ENCODE measurements around the gene DGKB.

DGKB gene

DNA sequence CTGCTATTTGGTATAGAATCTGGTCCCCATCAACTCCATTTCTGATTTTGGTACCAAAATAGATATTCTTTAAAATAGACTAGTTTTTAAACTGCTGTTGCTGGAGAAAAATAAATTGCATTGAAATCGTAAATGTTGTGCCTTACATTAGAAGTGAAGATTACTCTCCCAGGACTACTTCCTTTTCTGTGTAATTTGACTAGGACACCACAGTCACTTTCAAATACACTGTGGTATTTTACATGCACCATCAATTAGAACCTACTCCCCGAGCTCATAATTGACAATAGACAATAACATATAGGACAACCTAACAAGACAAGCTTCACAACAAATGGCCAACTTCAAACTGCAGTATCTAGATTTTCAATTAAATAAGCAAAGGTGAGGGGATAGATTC lies 211.5 kb downstream of the DGKB start:
- in situ Hi-C loops (cut with MboI; ENCODE audit: low sequenced_read_pairs): loop anchor here (25.0 kb wide), 1 partner anchor 1404 kb away; no protein-coding TSS in a partner anchor

DNA sequence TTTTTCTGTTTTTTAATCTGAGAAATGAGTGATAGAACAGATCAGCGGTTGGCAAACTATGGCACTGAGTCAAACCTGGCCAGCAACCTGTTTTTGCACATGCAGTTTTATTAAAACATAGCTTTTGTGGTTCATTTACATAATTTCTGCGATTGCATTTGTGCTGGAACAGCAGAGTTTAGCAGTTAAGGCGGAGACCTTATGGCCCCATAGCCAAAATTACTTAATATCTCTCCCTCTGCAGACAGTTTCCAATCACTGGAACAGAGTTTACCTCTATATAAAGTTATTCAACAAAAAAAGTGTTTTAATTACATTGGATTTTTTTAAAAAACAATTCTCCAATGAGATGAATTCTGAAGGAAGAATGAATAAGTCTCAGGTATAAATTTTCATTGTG lies 212.1 kb downstream of the DGKB start:
- in situ Hi-C loops (cut with MboI; ENCODE audit: low sequenced_read_pairs): loop anchor here (25.0 kb wide), 1 partner anchor 1403 kb away; no protein-coding TSS in a partner anchor

DNA sequence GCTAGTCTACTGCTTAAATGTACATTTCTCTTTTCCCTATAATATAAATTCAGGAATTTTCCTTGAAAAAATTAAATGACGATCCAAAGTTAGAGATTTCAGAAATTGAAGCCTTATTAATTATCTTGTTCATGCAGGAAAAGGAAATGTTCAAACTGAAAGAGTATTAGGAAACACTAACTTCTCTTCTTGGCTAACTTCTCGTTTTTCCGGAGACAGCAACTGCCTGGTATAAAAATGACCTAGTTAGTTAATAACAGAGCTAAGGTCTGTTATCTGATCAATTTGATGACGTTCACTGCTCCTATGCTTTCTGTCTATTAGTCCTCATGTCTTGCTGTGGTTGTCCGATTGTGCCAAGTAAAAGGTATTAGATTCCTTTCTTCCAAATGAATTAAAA lies 212.5 kb downstream of the DGKB start:
- in situ Hi-C loops (cut with MboI; ENCODE audit: low sequenced_read_pairs): loop anchor here (25.0 kb wide), 1 partner anchor 1403 kb away; no protein-coding TSS in a partner anchor

DNA sequence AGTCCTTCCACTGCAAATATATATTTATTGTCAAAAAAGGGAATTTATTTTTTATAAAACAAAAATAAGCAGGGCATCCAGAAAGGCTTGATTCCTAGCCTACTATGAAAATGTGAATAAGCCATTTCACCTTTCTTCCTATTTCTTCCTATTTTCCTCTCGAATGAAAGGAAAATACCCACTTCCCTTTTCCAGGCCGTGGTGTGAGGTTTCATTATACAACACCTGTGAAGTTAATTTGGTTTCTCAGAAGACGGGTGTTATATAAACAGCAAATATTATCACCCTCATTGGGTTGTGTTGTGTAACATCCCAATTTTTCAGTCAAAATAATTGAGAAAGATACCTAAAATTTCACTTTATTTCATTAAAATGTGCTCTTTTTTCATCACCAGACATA lies 214.3 kb downstream of the DGKB start:
- in situ Hi-C loops (cut with MboI; ENCODE audit: low sequenced_read_pairs): loop anchor here (25.0 kb wide), 1 partner anchor 1401 kb away; no protein-coding TSS in a partner anchor

DNA sequence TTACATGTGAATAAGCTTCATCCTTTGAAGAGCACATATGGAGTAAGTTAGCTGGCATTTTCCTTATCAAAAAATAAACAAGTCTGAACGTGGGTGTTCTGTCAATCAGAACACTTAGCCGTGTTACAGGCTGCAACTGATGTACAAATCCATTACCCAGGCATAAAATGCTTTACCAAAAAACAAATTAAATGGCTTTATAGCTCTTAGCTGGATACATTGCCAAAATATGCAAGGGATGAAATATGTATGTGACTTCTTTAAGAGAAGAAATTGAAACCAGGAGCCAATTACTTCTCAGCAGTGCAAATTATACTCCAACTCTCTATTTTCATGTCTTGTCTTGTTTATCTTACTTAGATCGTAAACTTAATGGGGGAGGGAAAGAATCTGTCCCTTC lies 214.8 kb downstream of the DGKB start:
- in situ Hi-C loops (cut with MboI; ENCODE audit: low sequenced_read_pairs): loop anchor here (25.0 kb wide), 1 partner anchor 1400 kb away; no protein-coding TSS in a partner anchor

DNA sequence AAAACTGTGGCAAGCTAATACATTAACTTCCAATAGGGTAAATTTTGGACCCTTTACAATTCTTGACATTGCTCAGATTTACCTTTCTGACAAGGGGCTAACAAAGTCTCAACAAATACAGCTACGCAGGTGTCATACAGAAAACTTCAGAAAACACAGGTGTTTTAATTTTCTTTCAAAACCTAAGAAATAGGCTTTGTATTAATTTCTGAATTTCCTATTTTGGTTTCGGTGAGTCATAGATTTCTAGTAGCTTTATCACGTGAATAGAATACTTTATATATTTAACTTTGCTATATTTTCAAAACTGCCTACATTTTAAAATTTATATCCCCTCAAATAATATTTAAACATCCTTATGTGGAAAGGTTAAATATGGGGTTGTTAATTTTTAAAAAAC lies 215.3 kb downstream of the DGKB start:
- in situ Hi-C loops (cut with MboI; ENCODE audit: low sequenced_read_pairs): loop anchor here (25.0 kb wide), 1 partner anchor 1400 kb away; no protein-coding TSS in a partner anchor

DNA sequence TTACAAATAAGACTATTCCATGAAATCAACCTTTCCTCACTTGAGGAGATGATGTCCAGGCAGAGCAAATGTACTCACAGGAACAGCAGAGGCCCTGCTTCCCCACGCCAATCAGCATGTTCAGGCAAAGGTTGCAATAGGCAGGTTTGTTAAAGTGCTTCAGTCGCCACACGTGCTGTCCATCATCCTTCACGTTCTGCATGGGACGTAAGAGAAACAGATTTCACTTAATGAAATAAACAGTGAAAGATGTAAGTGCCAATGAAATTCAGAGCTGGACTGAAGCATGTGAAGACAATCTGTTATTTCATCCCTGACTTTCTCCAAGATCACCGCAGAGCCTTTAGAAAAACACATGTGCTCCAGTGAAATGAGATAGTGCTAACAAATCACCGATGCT lies 217.4 kb downstream of the DGKB start:
- in situ Hi-C loops (cut with MboI; ENCODE audit: low sequenced_read_pairs): loop anchor here (25.0 kb wide), 1 partner anchor 1398 kb away; no protein-coding TSS in a partner anchor

DNA sequence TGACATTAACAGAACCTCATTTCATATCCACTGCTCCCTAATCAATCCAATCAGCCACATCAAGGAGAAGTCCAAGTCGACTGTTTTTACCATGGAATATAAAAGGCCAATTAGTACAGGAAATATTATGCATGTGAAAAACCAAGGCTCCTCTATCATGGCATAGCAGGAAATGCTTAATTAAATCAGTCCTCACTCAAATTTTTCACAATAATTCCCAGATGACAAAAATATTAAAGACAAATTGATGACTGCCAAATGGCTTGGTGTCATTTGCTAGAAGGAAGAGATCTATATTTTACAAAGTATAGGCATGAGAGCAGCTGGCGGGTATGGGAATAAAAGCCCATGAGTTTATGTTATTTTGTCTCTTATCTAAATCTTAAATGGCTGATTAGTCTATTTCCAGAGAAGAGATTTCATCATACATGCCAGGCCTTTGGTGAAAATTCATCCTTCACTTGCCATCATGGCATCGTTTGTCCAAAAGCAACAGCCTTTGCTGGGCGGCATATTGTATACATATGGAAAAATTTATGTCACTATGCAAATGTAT lies 219.6 kb downstream of the DGKB start:
- in situ Hi-C loops (cut with MboI; ENCODE audit: low sequenced_read_pairs): loop anchor here (25.0 kb wide), 1 partner anchor 1396 kb away; no protein-coding TSS in a partner anchor

DNA sequence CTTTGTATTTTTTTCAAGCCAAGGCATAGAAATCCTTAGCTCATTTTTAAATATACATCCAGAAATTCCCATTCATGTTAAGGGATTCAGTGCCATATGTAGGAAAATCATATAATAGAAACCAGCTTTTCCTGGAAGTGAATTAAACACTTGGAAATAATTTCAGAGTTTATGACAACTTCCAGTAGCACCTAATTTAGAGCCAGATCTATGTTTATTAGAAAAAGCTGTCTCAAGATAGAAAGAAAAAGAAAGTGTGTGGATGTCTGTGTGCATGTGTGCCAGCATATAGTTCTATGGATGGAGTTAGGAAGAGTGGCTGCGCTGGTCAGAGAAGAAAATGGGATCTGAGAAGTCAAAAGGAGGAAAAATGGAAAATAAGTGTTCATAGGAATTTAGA lies 225.7 kb downstream of the DGKB start:
- in situ Hi-C loops (cut with MboI; ENCODE audit: low sequenced_read_pairs): loop anchor here (25.0 kb wide), 1 partner anchor 1390 kb away; no protein-coding TSS in a partner anchor

DNA sequence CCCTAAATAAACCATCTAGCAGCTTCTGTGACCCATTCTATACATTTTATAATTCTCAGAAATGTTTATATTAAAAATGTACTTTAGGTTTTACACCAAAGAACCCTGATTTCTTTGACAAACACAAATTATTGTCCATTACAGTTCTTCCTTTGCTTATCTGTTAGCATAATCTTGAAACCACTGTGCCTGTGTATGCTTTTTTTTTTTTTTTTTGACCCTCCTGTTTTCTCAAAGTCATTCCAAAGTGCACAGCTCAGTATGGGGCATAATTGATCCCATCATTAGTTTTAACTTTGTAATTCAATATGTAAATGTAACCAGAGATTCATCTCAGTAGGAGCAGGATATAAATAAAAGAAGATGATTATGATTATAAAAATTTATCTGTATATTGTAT lies 229.3 kb downstream of the DGKB start:
- in situ Hi-C loops (cut with MboI; ENCODE audit: low sequenced_read_pairs): no loop called here

DNA sequence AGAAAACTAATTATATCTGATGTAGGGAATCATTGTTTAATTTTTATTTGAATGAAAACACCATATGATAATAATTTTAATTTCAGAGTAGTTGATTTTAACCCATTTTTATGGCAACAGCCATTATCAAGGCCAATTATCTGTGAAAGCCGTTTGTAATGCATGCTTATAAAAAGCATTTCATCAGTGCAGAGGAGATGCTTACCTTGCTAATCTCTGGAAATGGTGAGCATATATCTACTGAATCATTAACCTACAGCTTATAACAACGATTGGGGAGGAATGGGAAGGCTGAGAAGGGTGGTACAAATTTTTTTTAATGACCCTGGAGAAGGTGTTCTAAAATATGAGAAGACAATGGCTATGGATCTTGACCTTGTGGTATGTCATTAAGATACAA lies 235.6 kb downstream of the DGKB start:
- in situ Hi-C loops (cut with MboI; ENCODE audit: low sequenced_read_pairs): no loop called here

DNA sequence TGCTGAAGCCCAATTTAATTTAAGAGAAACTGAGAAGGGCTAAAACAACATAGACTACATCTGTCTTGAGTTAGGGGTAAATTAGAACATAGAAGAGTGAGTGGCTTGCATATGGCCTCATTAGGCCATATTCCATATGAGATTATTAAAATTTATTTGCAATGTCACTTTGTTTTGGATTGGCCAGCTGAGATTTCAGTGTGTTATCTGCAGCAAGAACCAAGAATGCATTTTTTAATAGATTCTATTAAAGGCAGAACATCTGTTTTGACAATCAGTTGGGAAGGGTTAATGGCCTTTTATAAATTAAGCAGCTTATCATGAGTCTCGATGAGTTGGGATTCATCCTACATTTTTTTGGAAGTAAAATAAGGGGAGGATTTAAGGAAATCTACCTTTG lies 236.2 kb downstream of the DGKB start:
- in situ Hi-C loops (cut with MboI; ENCODE audit: low sequenced_read_pairs): no loop called here

DNA sequence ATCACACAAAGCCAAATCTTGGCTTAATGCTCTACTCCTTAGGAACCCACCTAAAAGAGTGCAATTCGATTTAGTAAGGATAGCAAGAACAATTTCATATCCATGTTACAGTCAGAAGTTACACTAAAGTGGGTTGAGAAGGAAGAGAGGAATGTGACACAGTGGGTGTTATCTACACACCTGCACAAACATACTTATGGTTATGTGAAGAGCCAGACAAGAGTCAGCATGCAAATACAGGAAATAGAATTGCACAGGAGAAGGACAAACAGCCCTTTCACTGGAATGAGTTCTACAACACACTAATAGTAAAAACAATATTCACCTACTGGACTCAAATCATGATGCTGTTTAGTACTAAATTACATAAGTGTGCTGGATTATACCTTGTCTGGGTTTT lies 262.8 kb downstream of the DGKB start:
- in situ Hi-C loops (cut with MboI; ENCODE audit: low sequenced_read_pairs): no loop called here

DNA sequence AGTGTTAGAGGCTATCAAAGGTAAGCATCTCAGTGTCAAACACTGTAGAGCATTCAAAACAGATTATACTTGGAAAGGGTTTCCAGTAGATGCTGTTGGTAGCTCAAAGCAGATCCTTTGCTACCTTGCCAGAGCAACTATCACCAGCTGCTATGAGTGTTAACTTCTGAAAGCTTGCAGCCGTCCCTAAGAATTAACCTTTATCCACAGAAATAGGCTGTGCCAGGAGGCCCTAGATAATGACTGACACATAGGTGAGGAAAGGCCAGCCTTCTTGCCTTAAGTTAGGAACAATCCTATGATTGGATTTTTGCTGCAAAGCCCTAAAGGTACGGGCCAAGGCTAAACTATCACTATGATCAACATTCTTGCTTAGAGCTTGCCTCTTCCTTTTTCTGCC lies 263.2 kb downstream of the DGKB start:
- in situ Hi-C loops (cut with MboI; ENCODE audit: low sequenced_read_pairs): no loop called here

DNA sequence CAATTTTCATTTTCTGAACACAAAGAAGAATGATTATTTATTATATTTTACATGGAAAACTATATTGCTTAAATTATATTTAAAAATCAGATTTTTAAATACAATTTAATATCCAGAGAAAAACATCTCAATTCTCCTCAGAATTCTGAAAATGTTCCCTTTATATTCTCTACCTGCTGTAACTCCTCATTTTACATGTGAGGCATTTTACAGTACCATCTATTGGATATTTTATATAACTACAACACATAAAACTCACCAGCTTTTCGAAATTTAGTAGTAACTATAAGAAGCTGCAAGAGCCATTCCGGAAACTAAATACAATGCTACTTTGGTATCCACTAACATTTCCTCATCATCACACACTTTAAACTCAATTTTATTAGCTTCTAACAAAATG lies 264.6 kb downstream of the DGKB start:
- in situ Hi-C loops (cut with MboI; ENCODE audit: low sequenced_read_pairs): no loop called here

DNA sequence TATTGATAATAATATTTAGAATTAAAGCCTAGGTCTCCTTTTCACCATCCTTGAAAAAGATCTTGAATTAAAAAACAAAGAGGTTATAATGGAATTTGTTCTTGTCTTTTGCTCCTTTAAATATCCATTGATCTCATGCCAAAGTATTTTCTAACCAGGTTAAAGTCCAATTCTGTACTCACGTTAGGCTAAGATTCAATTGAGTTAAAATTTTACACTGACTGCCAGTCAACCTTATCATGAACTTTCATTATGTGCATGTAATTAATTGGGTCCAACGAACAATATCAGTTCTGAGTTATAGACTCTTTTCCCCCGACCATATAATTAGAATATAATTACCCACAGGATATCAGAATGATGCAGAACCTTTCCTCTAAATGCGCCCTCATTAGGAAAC lies 266.6 kb downstream of the DGKB start:
- in situ Hi-C loops (cut with MboI; ENCODE audit: low sequenced_read_pairs): no loop called here

DNA sequence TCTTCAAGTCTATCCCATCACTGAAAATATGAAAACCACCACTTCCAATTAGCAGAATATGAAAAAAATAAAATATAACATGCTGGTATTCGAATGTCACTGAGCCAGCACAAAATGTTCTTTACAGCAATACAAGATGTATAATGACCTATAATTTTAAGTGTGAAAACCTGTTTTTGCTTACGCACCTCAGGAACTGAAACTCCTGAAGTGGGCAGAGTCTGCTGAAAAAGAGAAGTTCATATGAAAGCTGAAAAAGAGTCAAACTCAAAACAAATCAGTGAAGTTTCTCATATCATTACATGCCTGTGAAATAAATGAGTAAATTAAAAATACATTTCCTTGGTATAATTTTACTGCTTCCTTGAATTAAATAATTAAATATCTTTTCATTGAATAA lies 272.5 kb downstream of the DGKB start:
- in situ Hi-C loops (cut with MboI; ENCODE audit: low sequenced_read_pairs): no loop called here

DNA sequence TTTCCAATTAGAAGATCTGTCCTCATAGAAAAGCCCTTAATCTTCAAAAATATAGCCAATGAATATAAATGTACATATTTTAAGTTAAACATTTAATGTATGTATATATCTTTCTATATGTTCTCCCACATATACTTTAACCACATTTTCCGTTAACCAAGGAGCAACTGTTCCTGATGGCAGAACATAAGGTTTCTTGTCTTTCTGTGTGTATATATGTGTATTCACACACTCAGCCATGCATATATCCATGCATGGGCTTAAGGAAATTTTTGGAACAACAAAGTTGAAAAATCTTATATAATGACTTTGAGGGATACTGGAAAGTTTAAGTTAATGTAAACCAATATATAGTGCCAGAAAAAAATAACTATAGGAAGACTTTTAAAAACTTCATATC lies 274.0 kb downstream of the DGKB start:
- in situ Hi-C loops (cut with MboI; ENCODE audit: low sequenced_read_pairs): no loop called here

DNA sequence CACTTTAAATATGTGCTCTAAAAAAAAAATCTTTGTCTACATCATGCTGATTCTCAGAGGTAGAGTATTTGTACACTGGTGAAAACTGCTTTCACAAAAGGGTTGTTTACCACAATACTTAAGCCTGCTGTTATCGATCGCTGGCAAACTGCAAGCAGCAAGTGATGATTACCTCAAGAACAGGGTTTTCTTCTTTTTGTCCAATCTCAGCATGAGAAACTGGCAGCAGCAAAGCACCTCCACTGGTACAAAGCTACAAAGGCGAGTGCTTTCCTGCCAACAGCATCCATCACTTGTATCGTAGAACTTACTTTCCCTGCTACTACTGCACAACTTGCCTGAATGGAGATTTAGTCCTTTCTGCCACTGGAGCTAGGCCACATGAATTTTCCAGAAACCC lies 276.5 kb downstream of the DGKB start:
- in situ Hi-C loops (cut with MboI; ENCODE audit: low sequenced_read_pairs): no loop called here

DNA sequence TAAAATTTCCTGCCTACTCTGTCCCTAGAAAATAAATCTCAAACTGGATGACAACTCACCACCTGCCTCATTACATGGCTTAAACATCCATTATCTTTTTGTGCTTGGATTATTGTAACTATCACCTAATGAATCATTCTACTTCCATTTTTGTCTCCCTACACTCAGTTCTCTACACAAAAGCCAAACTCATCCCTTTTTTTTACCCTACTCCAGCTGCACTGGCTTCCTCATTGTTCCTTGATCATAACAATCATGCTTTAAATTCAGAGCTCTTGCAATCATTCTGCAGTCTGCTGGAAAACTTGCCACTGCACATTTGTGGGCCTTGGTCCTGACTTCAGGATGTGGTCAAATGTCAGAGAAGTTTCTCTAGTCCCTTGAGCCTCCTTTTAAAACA lies 280.0 kb downstream of the DGKB start:
- in situ Hi-C loops (cut with MboI; ENCODE audit: low sequenced_read_pairs): no loop called here

DNA sequence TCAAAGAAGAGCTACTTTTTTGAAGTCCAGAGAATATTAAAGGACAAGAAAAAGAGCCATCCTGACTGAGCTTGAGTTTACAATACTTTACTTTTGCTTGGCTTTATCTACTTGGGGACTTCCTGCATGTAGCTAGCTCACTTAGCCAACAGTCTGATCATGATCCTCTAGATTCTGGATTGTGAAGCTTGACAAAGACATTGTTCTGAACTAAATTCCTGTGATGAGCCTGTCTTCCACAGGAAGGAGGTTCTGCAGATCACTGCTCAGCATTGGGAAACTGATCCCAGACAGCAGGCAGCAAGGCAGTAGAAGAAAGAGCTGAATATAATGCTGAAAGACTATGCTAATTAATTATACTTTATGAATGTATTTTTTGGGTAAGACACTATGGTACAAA lies 296.4 kb downstream of the DGKB start:
- in situ Hi-C loops (cut with MboI; ENCODE audit: low sequenced_read_pairs): no loop called here

DNA sequence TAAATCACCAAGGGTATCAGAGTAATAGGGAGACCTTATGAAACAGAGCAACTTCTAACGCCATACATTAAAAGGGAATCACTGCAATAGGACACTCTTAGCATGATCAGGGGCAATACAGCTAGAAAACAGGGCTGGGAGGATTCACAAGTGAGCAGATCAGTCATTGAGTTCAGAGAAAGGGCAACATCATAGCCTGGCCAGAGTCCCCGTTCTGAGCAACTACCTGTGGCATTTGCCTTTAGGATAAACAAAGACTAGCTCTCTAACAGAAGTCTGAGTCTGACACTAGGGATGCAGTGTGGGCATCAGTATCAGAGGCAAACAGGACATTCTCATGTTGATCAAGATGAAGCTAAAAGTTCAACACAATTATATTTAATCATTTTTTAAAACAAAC lies 297.9 kb downstream of the DGKB start:
- in situ Hi-C loops (cut with MboI; ENCODE audit: low sequenced_read_pairs): no loop called here

DNA sequence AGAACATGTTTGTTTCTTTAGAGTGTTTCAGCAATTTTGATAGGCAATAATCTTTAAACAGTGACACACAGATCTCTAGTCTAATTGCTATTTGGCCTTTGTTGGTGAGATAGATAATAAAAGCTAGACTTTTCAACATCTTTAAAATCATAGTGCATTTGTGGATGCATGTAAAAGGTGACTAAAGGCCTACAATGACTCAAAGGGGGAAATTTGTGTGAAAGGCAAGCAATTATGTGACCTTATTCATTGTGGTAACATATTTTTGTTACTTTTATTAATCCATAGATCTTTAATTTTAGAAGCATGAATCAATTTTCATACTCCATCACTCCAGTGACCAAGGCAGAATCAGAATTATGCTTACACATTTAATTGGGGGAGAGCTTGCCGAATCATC lies 299.7 kb downstream of the DGKB start:
- in situ Hi-C loops (cut with MboI; ENCODE audit: low sequenced_read_pairs): no loop called here

All from HL-60/S4 (cell line).